IMR-90 (cell line): ENCODE data around the gene MELTF. TPM values are rescaled to one million over a fixed set of nuclear protein-coding genes. Genes with fewer than 3 reads are reported as not detected.

ENCODE experiments used
- ATAC-seq: fragments of 200-7000 bp; cut with Tn5 transposase; 2 replicates; pipeline ENCODE4 v1.9.1; 2020; ENCODE audit warnings: low read depth, mild to moderate bottlenecking, moderate library complexity
- BruUV-seq: library from RNA; stranded (reverse); fragments of 400-500 nt; replicated peaks from 2 replicates; lab custom pipeline; 2021; lab: Mats Ljungman, UMichigan
- CTCF ChIA-PET: fragments of 300-600 bp; formaldehyde crosslinking; extraction: SDS; loops from one replicate; lab custom pipeline; 2021; ENCODE audit warnings: antibody characterized with exemption; lab: Yijun Ruan, JAX
- POLR2A ChIA-PET: fragments of 300-600 bp; sonication (Branson Sonifier 250); formaldehyde crosslinking; loops from one replicate; lab custom pipeline; 2022; ENCODE audit warnings: antibody characterized with exemption; ENCODE audit not compliant: unreplicated experiment; lab: Charles Lee
- DNase-seq: peaks from one replicate; pipeline ENCODE4 v3.0.0; 2013
- H2AFZ ChIP-seq: replicated peaks from 2 replicates; pipeline ENCODE3; 2013; ENCODE audit warnings: low read length, mild to moderate bottlenecking; ENCODE audit not compliant: poor library complexity
- H2AK5ac ChIP-seq: 2 replicates; pipeline ENCODE4 v1.6.1; 2013; ENCODE audit warnings: low read depth, low read length, inconsistent platforms
- H2AK9ac ChIP-seq: replicated peaks from 2 replicates; pipeline ENCODE3; 2013; ENCODE audit warnings: mild to moderate bottlenecking, low read depth, low read length, moderate library complexity; ENCODE audit not compliant: poor library complexity
- H2BK120ac ChIP-seq: 2 replicates; pipeline ENCODE4 v1.6.1; 2013; ENCODE audit warnings: low read depth, low read length, inconsistent platforms
- H2BK15ac ChIP-seq: 3 replicates; pipeline ENCODE4 v1.6.1; 2013; ENCODE audit warnings: low read depth, low read length, inconsistent platforms
- H2BK20ac ChIP-seq: 2 replicates; pipeline ENCODE4 v1.6.1; 2013; ENCODE audit warnings: low read depth, mild to moderate bottlenecking, inconsistent platforms, low read length, moderate library complexity
- H2BK5ac ChIP-seq: 2 replicates; pipeline ENCODE4 v1.6.1; 2013; ENCODE audit warnings: mild to moderate bottlenecking, low read depth, low read length, inconsistent platforms; ENCODE audit not compliant: poor library complexity, severe bottlenecking
- H3K14ac ChIP-seq: replicated peaks from 2 replicates; pipeline ENCODE4 v1.6.1; 2013; ENCODE audit warnings: low read depth, low read length, inconsistent platforms
- H3K18ac ChIP-seq: 2 replicates; pipeline ENCODE4 v1.6.1; 2013; ENCODE audit warnings: low read depth, low read length, control low read depth
- H3K23ac ChIP-seq: 2 replicates; pipeline ENCODE4 v1.6.1; 2013; ENCODE audit warnings: low read depth, low read length, inconsistent platforms
- H3K27ac ChIP-seq: 2 replicates; pipeline ENCODE4 v1.5.1; 2013; ENCODE audit warnings: mild to moderate bottlenecking, control low read depth, low read length; ENCODE audit not compliant: insufficient read depth
- H3K27me3 ChIP-seq: 2 replicates; pipeline ENCODE4 v1.6.1; 2013; ENCODE audit warnings: low read length; ENCODE audit not compliant: control insufficient read depth, insufficient read depth
- H3K36me3 ChIP-seq: 2 replicates; pipeline ENCODE4 v1.6.1; 2013; ENCODE audit warnings: low read length, mixed read lengths; ENCODE audit not compliant: control insufficient read depth, insufficient read depth
- H3K4ac ChIP-seq: 2 replicates; pipeline ENCODE4 v1.6.1; 2013; ENCODE audit warnings: low read depth, low read length, inconsistent platforms
- H3K4me1 ChIP-seq: 2 replicates; pipeline ENCODE4 v1.6.1; 2013; ENCODE audit warnings: low read length, mixed read lengths; ENCODE audit not compliant: control insufficient read depth, insufficient read depth
- H3K4me2 ChIP-seq: 2 replicates; pipeline ENCODE4 v1.6.1; 2013; ENCODE audit warnings: low read depth, mild to moderate bottlenecking, control low read depth, low read length, moderate library complexity
- H3K4me3 ChIP-seq: 2 replicates; pipeline ENCODE4 v1.5.1; 2013; ENCODE audit warnings: low read depth, mild to moderate bottlenecking, control low read depth, low read length, moderate library complexity; ENCODE audit not compliant: insufficient read depth
- H3K56ac ChIP-seq: 2 replicates; pipeline ENCODE4 v1.6.1; 2013; ENCODE audit warnings: low read length, inconsistent platforms; ENCODE audit not compliant: insufficient read depth; ENCODE audit errors: extremely low read depth
- H3K79me1 ChIP-seq, 2 experiments: 2 replicates each; pipeline ENCODE4 v1.6.1; 2013; ENCODE audit warnings: low read length in 2 of 2, inconsistent platforms in 1 of 2, low read depth in 1 of 2
- H3K9ac ChIP-seq: 2 replicates; pipeline ENCODE4 v1.6.1; 2013; ENCODE audit warnings: low read depth, low read length, control low read depth
- H3K9me1 ChIP-seq: 2 replicates; pipeline ENCODE4 v1.6.1; 2013; ENCODE audit warnings: low read length, inconsistent platforms; ENCODE audit not compliant: insufficient read depth
- H3K9me3 ChIP-seq: 2 replicates; pipeline ENCODE4 v1.6.1; 2013; ENCODE audit warnings: low read length; ENCODE audit not compliant: control insufficient read depth, insufficient read depth
- H4K20me1 ChIP-seq: 2 replicates; pipeline ENCODE4 v1.6.1; 2013; ENCODE audit warnings: low read length, inconsistent platforms; ENCODE audit not compliant: insufficient read depth
- H4K5ac ChIP-seq: 2 replicates; pipeline ENCODE4 v1.6.1; 2013; ENCODE audit warnings: mild to moderate bottlenecking, low read depth, low read length, control low read depth
- H4K8ac ChIP-seq, 2 experiments: 2 replicates each; pipeline ENCODE4 v1.6.1; 2013; ENCODE audit warnings: low read depth in 2 of 2, low read length in 2 of 2, control low read depth in 1 of 2, inconsistent platforms in 1 of 2
- H4K91ac ChIP-seq: 2 replicates; pipeline ENCODE4 v1.6.1; 2013; ENCODE audit warnings: low read depth, low read length, inconsistent platforms; ENCODE audit not compliant: insufficient read depth
- BHLHE40 ChIP-seq: fragments of 150-350 bp; IDR thresholded peaks from 2 replicates; pipeline ENCODE4 v1.6.1; 2016; ENCODE audit warnings: mild to moderate bottlenecking, low read depth, low read length
- CHD1 ChIP-seq: IDR thresholded peaks from 2 replicates; pipeline ENCODE4 v1.6.1; 2012; ENCODE audit warnings: low read depth, low read length, improper control_type of control experiment
- CTCF ChIP-seq: conservative IDR thresholded peaks from 2 replicates; pipeline ENCODE4 v1.5.1; 2012; ENCODE audit warnings: mild to moderate bottlenecking, low read depth, low read length, improper control_type of control experiment
- FOS ChIP-seq: fragments of 150-350 bp; IDR thresholded peaks from 2 replicates; pipeline ENCODE4 v1.6.1; 2016; ENCODE audit warnings: low read depth, low read length
- MAZ ChIP-seq: IDR thresholded peaks from 2 replicates; pipeline ENCODE4 v1.6.1; 2012; ENCODE audit warnings: low read depth, mild to moderate bottlenecking, low read length, improper control_type of control experiment, moderate library complexity, borderline replicate concordance
- MXI1 ChIP-seq: IDR thresholded peaks from 2 replicates; pipeline ENCODE4 v1.6.1; 2012; ENCODE audit warnings: low read depth, mild to moderate bottlenecking, low read length, moderate library complexity, borderline replicate concordance
- NFE2L2 ChIP-seq: fragments of 150-350 bp; IDR thresholded peaks from 2 replicates; pipeline ENCODE4 v1.6.1; 2016; ENCODE audit warnings: low read depth, mild to moderate bottlenecking, low read length
- POLR2A ChIP-seq: IDR thresholded peaks from 2 replicates; pipeline ENCODE4 v1.6.1; 2012; ENCODE audit warnings: mild to moderate bottlenecking, low read depth, low read length
- RAD21 ChIP-seq: IDR thresholded peaks from 2 replicates; pipeline ENCODE4 v1.6.1; 2012; ENCODE audit warnings: low read length, improper control_type of control experiment
- RFX5 ChIP-seq: IDR thresholded peaks from 2 replicates; pipeline ENCODE4 v1.8.0; 2012; ENCODE audit warnings: low read depth, mild to moderate bottlenecking, low read length, moderate library complexity
- SMC3 ChIP-seq: fragments of 150-350 bp; IDR thresholded peaks from 2 replicates; pipeline ENCODE4 v1.6.1; 2016; ENCODE audit warnings: low read depth, mild to moderate bottlenecking, antibody characterized with exemption, low read length, moderate library complexity
- USF2 ChIP-seq: fragments of 150-350 bp; IDR thresholded peaks from 2 replicates; pipeline ENCODE4 v1.6.1; 2017; ENCODE audit warnings: mild to moderate bottlenecking, antibody characterized with exemption, low read length, low read depth
- WGBS, 2 experiments: methylation state at CpG; one replicate each; pipeline versions ENCODE4 v1.1.5 to v1.1.7; 2013; ENCODE audit warnings: missing lambda C conversion rate in 2 of 2; ENCODE audit not compliant: insufficient read length in 1 of 2; ENCODE audit errors: extremely low coverage in 2 of 2; 5-methylcytosine and 5-hydroxymethylcytosine counted together
- dilution Hi-C: fragments of 300-500 bp; cut with HindIII; formaldehyde crosslinking; loops from one replicate; pipeline ENCODE4 v1.14.3; 2018; ENCODE audit warnings: low sequenced_read_pairs; ENCODE audit not compliant: unreplicated experiment
- in situ Hi-C: fragments of 300-500 bp; cut with MboI; formaldehyde crosslinking; loops from 3 replicates; pipeline ENCODE4 v1.14.3; 2019; ENCODE audit warnings: low sequenced_read_pairs, inconsistent platforms, mixed read lengths
- intact Hi-C: fragments of 100-400 bp; cut with micrococcal nuclease; formaldehyde crosslinking; loops from 2 replicates; pipeline ENCODE4 v1.10.0; 2022
- polyA plus RNA-seq, 3 experiments: library from polyadenylated mRNA; depleted of rRNA; stranded (reverse); fragments of >200 nt; gene quantifications; 2 replicates each; pipeline ENCODE4 v1.2.3, GENCODE V29; 2012; ENCODE audit warnings: low replicate concordance in 1 of 3
- total RNA-seq: library from RNA; depleted of rRNA; stranded (reverse); fragments of >200 nt; gene quantifications from 2 replicates; pipeline ENCODE4 v1.2.3, GENCODE V29; 2012
- TF ChIP-seq, protein P1 (sequence below): fragments of 150-350 bp; IDR thresholded peaks from 2 replicates; pipeline ENCODE4 v1.6.1; 2016; ENCODE audit warnings: low read depth, mild to moderate bottlenecking, low read length, moderate library complexity, borderline replicate concordance

MELTF gene
- total and polyA plus RNA-seq, 2 of the 4 experiments (the other 2 are of a cell fraction): 0.18 to 0.50 TPM

DNA sequence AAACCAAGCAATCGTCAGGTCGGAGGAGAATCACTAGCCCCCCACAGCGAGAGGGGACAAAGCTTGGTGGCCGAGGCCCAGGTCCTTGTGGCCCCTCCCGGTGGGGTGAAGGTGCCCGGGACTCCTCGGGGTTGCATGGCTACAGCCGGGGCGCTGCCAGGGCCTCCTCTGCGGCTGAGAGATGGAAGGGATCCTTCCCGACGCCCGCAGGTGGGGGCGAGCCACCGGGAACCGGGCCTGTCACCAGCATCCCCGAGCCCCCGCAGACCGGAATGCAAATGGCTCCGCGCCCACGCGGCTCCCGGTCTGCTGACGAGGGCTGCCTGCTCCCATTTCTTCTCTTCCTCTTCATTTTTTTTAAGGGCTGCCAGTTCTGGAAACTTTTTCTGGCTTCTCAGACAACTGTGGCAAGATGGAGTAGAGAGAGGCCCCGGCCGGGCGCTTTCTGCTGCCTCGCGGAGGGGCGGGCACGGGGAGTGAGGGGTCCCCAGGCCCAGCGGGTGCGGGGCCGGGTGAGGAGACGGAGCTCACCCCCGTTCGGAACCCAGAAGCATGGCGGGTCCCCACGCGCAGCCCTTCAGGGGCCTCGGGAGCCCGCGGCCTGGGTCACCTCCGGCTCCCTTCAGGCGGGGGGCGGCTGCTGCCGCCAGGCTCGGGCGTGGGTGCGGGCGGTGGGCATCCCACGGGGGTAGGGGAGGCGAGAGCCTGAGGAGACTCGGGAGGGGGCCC lies 27.5 kb downstream of the MELTF start:
- Histone ChIP-seq H3K4me1 (peaks cover 3% of the 10 kb centered on the region; the same call in 1 of the 2 replicates), H3K23ac (no peak overlapping the region; the same call in 1 of the 2 replicates), H4K5ac (no peak overlapping the region; the same call in 1 of the 2 replicates), H2AK9ac (peak overlapping the region; percentile 11), H4K20me1 (no peaks in the 10 kb centered on the region), H2BK120ac (no peak overlapping the region), H3K4ac (no peak overlapping the region), H4K91ac (no peak overlapping the region), H2BK20ac (no peak overlapping the region), H3K56ac (no peak overlapping the region), H4K8ac (peak overlapping the region in 1 of 2 experiments; percentile 60; a peak in 1 of 4 replicates), H3K9me3 (no peaks in the 10 kb centered on the region), H2AFZ (peak overlapping the region; percentile 96), H3K9ac (no peak overlapping the region), H2AK5ac (no peak overlapping the region), H3K27me3 (no peaks in the 10 kb centered on the region), H3K79me1 (peaks cover 0 to 4% of the 10 kb centered on the region in 2 experiments; a peak in 1 of 4 replicates), H3K36me3 (no peaks in the 10 kb centered on the region), H3K4me3 (peak overlapping the region; percentile 22), H3K18ac (no peak overlapping the region), H2BK5ac (no peak overlapping the region), H3K14ac (no peak overlapping the region), H3K4me2 (peak overlapping the region; percentile 23; the same call in 1 of the 2 replicates), H3K9me1 (peaks cover 5% of the 10 kb centered on the region), H2BK15ac (no peak overlapping the region), H3K27ac (no peak overlapping the region; the same call in 1 of the 2 replicates)
- dilution Hi-C loops (no loop called here), intact Hi-C loops (loop anchor here (2.0 to 10.0 kb wide), 3 partner anchors 29 to 513 kb away; no protein-coding TSS in a partner anchor), in situ Hi-C loops (no loop called here)
- TF ChIP-seq, protein P1, sequence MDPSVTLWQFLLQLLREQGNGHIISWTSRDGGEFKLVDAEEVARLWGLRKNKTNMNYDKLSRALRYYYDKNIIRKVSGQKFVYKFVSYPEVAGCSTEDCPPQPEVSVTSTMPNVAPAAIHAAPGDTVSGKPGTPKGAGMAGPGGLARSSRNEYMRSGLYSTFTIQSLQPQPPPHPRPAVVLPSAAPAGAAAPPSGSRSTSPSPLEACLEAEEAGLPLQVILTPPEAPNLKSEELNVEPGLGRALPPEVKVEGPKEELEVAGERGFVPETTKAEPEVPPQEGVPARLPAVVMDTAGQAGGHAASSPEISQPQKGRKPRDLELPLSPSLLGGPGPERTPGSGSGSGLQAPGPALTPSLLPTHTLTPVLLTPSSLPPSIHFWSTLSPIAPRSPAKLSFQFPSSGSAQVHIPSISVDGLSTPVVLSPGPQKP: no peak
- no peak for TF ChIP-seq FOS
- no peak for TF ChIP-seq MXI1
- no peak for TF ChIP-seq BHLHE40
- TF ChIP-seq SMC3: no peak
- no peak for TF ChIP-seq CTCF
- no peak for TF ChIP-seq RFX5
- TF ChIP-seq RAD21: no peak
- no peak for TF ChIP-seq POLR2A
- TF ChIP-seq USF2: no peak
- TF ChIP-seq NFE2L2: no peak
- no peak for TF ChIP-seq CHD1
- TF ChIP-seq MAZ: no peak
- no TSS peak for BruUV-seq
- POLR2A ChIA-PET: no interaction called here
- DNase-seq (no peak), ATAC-seq (peak; percentile 7)
- 14% methylated on average over 25 of the region's 55 CpGs; no CpG with 5 or more reads in 1 of the 2 experiments for WGBS, 2 experiments
- CTCF ChIA-PET: no interaction called here
